Epithelial cell of esophagus (primary cell): ENCODE data around the gene PDAP1.
"Not testable (repeated sequence)": the region's sequence is repeated elsewhere in the genome, so short reads cannot be mapped to it uniquely, and the experiment has no call there.

Experiments
- DNase-seq: peaks from one replicate; pipeline ENCODE4 v3.0.0; 2010; ENCODE audit warnings: low read depth
- H3K4me3 ChIP-seq: 2 replicates; pipeline ENCODE4 v1.5.1; 2011; ENCODE audit warnings: mild to moderate bottlenecking, low read length, control low read depth
- CTCF ChIP-seq: IDR thresholded peaks from 2 replicates; pipeline ENCODE4 v1.5.1; 2011; ENCODE audit warnings: low read depth, mild to moderate bottlenecking, low read length, control low read depth, inconsistent platforms; ENCODE audit not compliant: insufficient read depth; ENCODE audit errors: missing control alignments

PDAP1 gene

GRCh38 chr7:99392046-99392445, 16.4 kb downstream of the PDAP1 start:
- TF ChIP-seq CTCF, result no peak
- no peak for DNase-seq
- H3K4me3 ChIP-seq, result no peak overlapping the region

DNA sequence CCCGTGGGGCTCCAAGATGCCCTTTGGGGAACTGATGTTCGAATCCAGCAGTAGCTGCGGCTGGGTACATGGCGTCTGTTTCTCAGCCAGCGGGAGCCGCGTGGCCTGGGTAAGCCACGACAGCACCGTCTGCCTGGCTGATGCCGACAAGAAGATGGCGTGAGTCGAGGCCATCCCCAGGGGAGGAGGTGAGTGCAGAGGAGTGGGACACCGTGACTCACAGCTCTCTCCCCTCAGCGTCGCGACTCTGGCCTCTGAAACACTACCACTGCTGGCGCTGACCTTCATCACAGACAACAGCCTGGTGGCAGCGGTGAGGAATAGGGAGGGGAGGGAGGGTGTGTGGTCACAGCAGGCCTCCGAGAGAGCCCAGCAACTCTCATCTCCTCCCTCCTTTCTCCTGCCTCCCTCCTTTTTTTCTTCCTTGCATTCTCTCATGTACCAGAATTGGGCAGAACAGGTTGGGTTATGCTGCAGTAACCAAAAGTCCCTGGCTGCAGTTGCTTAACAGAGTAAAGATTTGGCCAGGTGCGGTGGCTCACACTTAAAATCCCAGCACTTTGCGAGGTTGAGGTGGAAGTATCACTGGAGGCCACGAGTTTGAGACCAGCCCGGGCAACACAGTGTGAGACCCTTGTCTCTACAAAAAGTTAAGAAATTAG, 17.3 kb downstream of the PDAP1 start:
- no peak for DNase-seq
- no peak overlapping the region for H3K4me3 ChIP-seq
- TF ChIP-seq CTCF, result no peak

DNA sequence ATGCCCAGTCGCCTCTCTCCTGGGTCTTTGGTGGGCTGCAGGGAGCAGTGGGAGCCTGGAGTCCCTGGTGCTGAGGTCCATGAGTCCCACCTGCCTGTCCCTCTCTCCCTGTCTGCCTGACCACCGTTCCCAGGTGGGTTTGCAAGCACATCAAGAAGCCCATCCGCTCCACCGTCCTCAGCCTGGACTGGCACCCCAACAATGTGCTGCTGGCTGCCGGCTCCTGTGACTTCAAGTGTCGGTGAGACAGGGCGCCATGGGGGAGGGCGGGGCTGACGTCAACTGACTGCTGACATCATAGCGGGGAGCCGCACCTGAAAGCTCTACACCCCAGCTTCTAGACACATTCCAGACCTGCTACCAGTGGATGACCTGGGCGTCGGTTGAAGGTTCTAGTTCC, 18.6 kb downstream of the PDAP1 start:
- no peak overlapping the region for H3K4me3 ChIP-seq
- DNase-seq, result no peak
- no peak for TF ChIP-seq CTCF

- no peak overlapping the region for H3K4me3 ChIP-seq
- no peak for DNase-seq
- no peak for TF ChIP-seq CTCF
These were observed 20.5 kb downstream of the PDAP1 start for GRCh38 chr7:99387912-99388311.

DNA sequence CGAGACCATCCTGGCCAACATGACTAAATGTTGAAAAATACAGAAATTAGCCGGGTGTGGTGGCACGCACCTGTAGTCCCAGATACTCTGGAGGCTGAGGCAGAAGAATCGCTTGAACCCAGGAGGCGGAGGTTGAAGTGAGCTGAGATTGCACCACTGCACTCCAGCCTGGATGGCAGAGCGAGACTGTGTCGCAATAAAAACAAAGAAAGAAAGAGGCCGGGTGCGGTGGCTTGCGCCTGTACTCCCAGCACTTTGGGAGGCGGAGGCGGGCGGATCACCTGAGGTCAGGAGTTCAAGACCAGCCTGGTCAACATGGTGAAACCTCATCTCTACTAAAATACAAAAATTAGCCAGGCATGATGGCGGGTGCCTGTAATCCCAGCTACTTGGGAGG, 21.2 kb downstream of the PDAP1 start:
- DNase-seq, H3K4me3 ChIP-seq: not testable (repeated sequence)

DNA sequence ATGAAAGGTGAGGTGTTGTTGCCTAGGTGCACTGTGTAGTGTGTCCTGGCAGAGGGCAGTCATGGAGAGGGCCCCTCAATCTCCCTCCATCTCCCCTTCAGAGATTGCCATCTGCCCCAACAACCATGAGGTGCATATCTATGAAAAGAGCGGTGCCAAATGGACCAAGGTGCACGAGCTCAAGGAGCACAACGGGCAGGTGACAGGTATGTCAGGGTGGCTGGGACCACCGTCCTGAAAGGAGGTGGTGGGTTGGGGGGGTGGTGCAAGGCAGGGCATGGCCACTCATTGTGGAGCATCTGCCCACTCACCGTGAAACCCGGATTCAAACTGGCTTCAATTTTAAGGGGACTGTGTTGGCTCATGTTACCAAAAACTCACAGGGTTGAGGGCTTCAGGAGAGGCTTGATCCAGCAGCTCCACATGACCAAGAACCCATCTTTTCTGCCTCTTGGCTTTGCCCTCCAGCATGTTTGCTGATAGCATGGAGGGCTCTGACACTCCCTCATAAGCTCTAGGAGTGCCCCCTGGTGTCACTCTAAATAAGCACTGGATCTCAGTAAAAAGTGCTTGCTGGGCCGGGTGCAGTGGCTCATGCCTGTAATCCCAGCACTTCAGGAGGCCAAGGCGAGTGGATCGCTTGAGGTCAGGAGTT, 21.7 kb downstream of the PDAP1 start:
- TF ChIP-seq CTCF, result no peak
- DNase-seq, result no peak
- H3K4me3 ChIP-seq, result no peak overlapping the region

DNA sequence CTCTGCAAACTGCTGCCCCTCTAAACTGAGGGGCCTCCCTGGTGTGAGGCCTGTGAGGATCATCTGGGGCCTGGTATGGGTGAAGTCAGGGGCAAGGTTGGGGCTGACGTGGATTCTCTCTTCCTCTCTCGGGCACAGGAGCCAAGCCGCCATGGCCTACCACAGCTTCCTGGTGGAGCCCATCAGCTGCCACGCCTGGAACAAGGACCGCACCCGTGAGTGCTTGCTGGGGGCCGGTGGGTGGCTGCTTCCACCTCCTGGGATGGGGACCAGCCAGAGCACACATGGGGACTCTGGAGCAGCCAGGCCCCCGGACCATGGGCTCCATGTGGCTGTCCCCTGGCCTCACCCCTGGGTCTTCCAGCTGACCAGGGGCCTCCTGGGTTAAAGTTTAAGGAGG, 22.8 kb downstream of the PDAP1 start:
- H3K4me3 ChIP-seq, result no peak overlapping the region
- no peak for DNase-seq
- TF ChIP-seq CTCF, result no peak
